WERI-Rb-1 (cell line): Measurements from ENCODE around the gene COMTD1.

ENCODE experiments used
- DNase-seq: peaks from one replicate; pipeline ENCODE4 v3.0.0-alpha.2; 2020
- H3K27ac ChIP-seq: fragments of 250-450 bp; sonication (Bioruptor Pico); 2 replicates; pipeline ENCODE4 v1.5.1; 2020; ENCODE audit warnings: mild to moderate bottlenecking, moderate library complexity
- H3K27me3 ChIP-seq: fragments of 250-450 bp; sonication (Bioruptor Pico); 2 replicates; pipeline ENCODE4 v1.5.1; 2021; ENCODE audit warnings: mild to moderate bottlenecking, low read depth, moderate library complexity; ENCODE audit not compliant: insufficient read depth, severe bottlenecking
- H3K36me3 ChIP-seq: fragments of 250-450 bp; sonication (Bioruptor Pico); 2 replicates; pipeline ENCODE4 v1.5.1; 2020; ENCODE audit warnings: mild to moderate bottlenecking, moderate library complexity
- H3K4me3 ChIP-seq: 2 replicates; pipeline ENCODE4 v1.5.1; 2011; ENCODE audit warnings: low read depth, mild to moderate bottlenecking, control low read depth, low read length
- H3K9me3 ChIP-seq: fragments of 250-450 bp; sonication (Bioruptor Pico); 2 replicates; pipeline ENCODE4 v1.5.1; 2021; ENCODE audit warnings: mild to moderate bottlenecking, moderate library complexity; ENCODE audit not compliant: severe bottlenecking
- TF ChIP-seq, protein P1 (sequence below): IDR thresholded peaks from 2 replicates; pipeline ENCODE4 v1.5.1; 2011; ENCODE audit warnings: low read depth, mild to moderate bottlenecking, control low read depth, inconsistent platforms, low read length

COMTD1 gene

GRCh38 chr10:75250934-75251333, 15.2 kb upstream of the COMTD1 start:
- Histone ChIP-seq H3K27ac (no peak overlapping the region), H3K9me3 (peaks cover 32% of the 10 kb centered on the region), H3K27me3 (no peaks in the 10 kb centered on the region), H3K36me3 (no peaks in the 10 kb centered on the region), H3K4me3 (no peak overlapping the region)
- no peak for DNase-seq
- TF ChIP-seq, protein P1, sequence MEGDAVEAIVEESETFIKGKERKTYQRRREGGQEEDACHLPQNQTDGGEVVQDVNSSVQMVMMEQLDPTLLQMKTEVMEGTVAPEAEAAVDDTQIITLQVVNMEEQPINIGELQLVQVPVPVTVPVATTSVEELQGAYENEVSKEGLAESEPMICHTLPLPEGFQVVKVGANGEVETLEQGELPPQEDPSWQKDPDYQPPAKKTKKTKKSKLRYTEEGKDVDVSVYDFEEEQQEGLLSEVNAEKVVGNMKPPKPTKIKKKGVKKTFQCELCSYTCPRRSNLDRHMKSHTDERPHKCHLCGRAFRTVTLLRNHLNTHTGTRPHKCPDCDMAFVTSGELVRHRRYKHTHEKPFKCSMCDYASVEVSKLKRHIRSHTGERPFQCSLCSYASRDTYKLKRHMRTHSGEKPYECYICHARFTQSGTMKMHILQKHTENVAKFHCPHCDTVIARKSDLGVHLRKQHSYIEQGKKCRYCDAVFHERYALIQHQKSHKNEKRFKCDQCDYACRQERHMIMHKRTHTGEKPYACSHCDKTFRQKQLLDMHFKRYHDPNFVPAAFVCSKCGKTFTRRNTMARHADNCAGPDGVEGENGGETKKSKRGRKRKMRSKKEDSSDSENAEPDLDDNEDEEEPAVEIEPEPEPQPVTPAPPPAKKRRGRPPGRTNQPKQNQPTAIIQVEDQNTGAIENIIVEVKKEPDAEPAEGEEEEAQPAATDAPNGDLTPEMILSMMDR = no peak

- TF ChIP-seq, protein P1 = no peak
- no peak for DNase-seq
- H3K4me3 ChIP-seq = no peak overlapping the region
- H3K27ac ChIP-seq = no peak overlapping the region
- no peaks in the 10 kb centered on the region for H3K27me3 ChIP-seq
- peaks cover 10% of the 10 kb centered on the region for H3K9me3 ChIP-seq
- no peaks in the 10 kb centered on the region for H3K36me3 ChIP-seq
Observed at GRCh38 chr10:75247797-75248196, 12.0 kb upstream of the COMTD1 start.

DNA sequence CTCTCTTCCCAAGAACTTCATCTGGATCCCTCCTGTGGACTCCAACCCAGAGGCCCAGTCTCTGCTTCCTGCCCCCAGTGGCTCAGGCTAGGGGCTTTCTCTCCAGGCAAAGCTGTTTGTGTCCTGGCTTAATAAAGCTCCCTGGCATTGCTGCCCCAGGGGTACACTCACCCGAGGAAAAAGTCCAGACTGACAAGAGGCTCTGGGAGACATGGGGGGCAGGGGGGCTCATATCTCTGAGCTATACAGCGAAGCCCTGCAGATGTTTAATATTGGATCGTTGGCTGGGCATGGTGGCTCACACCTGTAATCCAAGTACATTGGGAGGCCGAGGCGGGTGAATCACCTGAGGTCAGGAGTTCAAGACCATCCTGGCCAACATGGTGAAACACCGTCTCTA, 10.7 kb upstream of the COMTD1 start:
- Histone ChIP-seq H3K4me3 (no peak overlapping the region), H3K27ac (no peak overlapping the region), H3K9me3 (no peaks in the 10 kb centered on the region), H3K36me3 (no peaks in the 10 kb centered on the region), H3K27me3 (no peaks in the 10 kb centered on the region)
- no peak for DNase-seq
- TF ChIP-seq, protein P1 = no peak

DNA sequence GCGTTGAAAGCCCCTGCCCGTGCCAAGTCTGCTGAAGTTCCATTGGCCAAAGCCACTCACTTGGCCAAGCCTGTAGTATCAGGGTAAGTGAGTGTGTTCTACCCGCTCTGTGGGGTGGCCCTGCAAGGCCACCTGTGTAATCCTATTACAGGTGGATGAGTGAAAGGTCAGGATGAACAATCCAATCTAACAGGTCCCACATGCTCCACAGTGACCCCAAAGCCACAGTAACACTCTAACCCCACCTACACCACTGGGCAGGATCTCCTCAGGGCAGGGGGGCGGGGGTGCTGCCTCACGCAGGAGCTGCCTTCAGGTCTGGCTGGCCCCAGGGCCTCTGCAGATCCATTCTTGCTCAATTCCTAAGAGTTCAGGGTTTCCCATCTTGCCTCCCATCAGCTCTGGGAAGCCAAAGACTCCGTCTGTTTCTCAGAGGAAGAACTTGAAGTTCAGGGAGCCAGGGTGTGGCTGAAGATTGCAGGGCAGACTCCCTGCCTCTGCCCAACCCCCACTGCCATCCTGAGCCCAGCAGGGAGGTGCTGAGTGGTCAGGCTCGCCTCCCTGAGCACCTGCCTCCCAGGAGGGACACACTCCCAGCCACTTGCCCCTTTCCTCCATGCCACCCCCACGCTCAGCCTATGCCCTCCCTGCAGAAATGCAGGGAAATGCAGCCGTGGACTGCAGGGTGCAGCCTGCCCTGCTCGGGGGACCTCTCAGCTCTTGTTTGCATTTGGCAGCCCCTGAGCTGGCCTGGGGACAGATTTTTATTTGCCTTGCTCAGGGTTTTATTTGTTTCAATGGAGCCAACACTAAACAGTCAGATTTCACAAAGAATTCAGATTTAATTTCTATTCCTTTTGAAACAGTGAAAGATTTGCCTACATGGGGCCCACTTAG, 9.8 kb upstream of the COMTD1 start:
- DNase-seq = no peak
- H3K36me3 ChIP-seq = no peaks in the 10 kb centered on the region
- no peaks in the 10 kb centered on the region for H3K9me3 ChIP-seq
- TF ChIP-seq, protein P1 = no peak
- H3K27ac ChIP-seq = no peak overlapping the region
- H3K27me3 ChIP-seq = no peaks in the 10 kb centered on the region
- H3K4me3 ChIP-seq = no peak overlapping the region

- H3K36me3 ChIP-seq = no peaks in the 10 kb centered on the region
- no peaks in the 10 kb centered on the region for H3K27me3 ChIP-seq
- DNase-seq = no peak
- no peaks in the 10 kb centered on the region for H3K9me3 ChIP-seq
- H3K27ac ChIP-seq = no peak overlapping the region
- TF ChIP-seq, protein P1 = no peak
- H3K4me3 ChIP-seq = no peak overlapping the region
Observed at GRCh38 chr10:75244487-75245353, 9.0 kb upstream of the COMTD1 start.
